ENCODE data around the gene ATP6V0A1.
"Not testable (repeated sequence)": the region's sequence is repeated elsewhere in the genome, so short reads cannot be mapped to it uniquely, and the experiment has no call there.

The ATP6V0A1 gene

DNA sequence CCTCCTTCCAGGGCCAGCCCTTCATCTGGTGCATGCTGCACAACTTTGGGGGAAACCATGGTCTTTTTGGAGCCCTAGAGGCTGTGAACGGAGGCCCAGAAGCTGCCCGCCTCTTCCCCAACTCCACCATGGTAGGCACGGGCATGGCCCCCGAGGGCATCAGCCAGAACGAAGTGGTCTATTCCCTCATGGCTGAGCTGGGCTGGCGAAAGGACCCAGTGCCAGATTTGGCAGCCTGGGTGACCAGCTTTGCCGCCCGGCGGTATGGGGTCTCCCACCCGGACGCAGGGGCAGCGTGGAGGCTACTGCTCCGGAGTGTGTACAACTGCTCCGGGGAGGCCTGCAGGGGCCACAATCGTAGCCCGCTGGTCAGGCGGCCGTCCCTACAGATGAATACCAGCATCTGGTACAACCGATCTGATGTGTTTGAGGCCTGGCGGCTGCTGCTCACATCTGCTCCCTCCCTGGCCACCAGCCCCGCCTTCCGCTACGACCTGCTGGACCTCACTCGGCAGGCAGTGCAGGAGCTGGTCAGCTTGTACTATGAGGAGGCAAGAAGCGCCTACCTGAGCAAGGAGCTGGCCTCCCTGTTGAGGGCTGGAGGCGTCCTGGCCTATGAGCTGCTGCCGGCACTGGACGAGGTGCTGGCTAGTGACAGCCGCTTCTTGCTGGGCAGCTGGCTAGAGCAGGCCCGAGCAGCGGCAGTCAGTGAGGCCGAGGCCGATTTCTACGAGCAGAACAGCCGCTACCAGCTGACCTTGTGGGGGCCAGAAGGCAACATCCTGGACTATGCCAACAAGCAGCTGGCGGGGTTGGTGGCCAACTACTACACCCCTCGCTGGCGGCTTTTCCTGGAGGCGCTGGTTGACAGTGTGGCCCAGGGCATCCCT lies 84.8 kb downstream of the ATP6V0A1 start:
- no peak for DNase-seq

DNA sequence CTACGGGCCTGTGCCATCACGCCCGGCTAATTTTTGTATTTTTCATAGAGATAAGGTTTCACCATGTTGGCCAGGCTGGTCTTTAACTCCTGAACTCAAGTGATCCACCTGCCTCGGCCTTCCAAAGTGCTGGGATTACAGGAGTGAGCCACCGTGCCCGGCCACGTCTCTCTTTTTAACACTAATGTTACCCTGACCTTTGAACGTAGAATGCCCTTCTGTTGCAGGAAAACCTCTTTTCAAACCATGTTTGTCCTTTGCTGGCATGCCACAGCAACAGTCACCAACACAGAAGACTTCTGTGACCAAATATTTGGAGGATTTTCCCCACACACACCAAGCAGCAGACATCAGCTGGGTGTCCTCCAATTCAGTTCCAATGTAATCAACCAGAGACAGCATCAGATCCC lies 86.2 kb downstream of the ATP6V0A1 start:
- no peak for DNase-seq

DNA sequence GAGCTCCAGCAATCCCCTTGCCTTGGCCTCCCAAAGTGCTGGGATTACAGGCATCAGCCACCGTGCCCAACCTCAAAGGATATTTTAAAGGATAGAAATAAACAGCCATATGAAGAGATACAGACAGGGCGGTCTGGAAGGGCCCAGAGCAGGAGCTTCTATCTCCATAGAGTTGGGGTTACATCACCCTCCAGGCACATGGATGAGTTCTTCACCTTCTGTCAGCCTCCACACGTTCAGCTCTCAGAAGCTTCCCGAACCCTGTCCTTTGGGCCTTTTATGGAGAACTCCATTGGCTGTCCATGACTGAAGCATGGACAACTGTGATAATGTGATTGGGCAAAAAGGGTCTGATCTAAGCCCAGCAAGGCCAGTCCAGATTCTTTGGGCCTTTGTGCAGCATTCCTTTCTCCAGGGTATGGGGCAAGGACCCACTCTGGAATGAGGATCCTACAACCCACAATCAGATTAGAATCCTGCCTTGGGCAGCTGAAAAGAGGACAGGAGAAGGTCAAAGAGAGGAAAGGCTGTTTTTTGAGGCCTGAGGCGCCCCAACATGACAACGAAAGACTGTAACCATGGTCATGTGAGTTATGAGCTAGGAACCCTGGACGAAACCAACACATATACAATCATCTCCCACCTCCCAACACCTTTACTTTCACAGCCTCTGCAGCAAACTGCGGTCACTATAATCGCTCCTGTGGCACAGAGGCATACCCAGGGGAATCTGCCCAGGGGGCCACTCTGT lies 87.3 kb downstream of the ATP6V0A1 start:
- DNase-seq = not testable (repeated sequence)

- DNase-seq = no peak
Observed at GRCh38 chr17:42547001-42547461, 88.4 kb downstream of the ATP6V0A1 start.

- DNase-seq = no peak
Observed at GRCh38 chr17:42547698-42548069, 89.0 kb downstream of the ATP6V0A1 start.

- DNase-seq = peak; percentile 80
Observed at GRCh38 chr17:42548070-42548837, 89.6 kb downstream of the ATP6V0A1 start.

GRCh38 chr17:42548993-42549755 lies 90.5 kb downstream of the ATP6V0A1 start:
- no peak for DNase-seq

DNA sequence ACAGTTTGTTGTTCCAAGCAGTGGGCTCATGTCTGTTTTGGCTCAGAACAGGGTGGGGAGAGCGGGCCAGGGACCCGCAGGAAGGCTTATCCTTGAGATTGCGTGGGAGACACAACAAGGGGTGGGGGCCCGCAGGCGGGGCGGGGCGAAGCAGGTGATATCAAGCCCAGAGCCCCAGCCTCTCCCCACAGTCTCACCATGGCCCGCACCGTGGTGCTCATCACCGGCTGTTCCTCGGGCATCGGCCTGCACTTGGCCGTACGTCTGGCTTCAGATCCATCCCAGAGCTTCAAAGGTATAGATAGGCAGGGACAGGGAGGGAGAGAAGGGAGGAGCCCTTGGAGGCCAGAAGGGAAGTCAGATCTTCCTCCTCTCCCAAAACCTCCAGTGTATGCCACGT lies 94.1 kb downstream of the ATP6V0A1 start, which contains the start of gene HSD17B1:
TSS of gene HSD17B1 (plus strand) at position 188 of the 400 bp plus-strand sequence. CDS start at position 199, 11 bp downstream.
- not testable (repeated sequence) for DNase-seq

GRCh38 chr17:42553161-42553818 lies 94.6 kb downstream of the ATP6V0A1 start:
- DNase-seq = no peak

GRCh38 chr17:42553866-42554249 lies 95.2 kb downstream of the ATP6V0A1 start:
- no peak for DNase-seq

- DNase-seq = peak; percentile 84
Observed at GRCh38 chr17:42554250-42555121, 95.8 kb downstream of the ATP6V0A1 start.

GRCh38 chr17:42555122-42555622 lies 96.5 kb downstream of the ATP6V0A1 start:
- DNase-seq = no peak

- DNase-seq = not testable (repeated sequence)
Observed at GRCh38 chr17:42555961-42556617, 97.4 kb downstream of the ATP6V0A1 start.

DNA sequence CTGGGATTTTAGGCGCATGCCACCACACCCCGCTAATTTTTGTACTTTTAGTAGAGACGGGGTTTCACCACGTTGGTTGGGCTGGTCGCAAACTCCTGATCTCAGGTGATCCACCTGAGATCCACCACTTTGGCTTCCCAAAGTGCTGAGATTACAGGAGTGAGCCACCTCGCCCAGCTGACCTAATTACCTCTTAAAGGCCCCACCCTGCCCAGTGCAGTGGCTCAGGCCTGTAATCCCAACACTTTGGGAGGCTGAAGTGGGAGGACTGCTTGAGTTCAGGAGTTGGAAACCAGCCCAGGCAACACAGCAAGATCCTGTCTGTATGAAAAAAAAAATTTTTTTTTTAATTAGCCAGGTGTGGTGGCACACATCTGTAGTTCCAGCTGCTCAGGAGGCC lies 100.4 kb downstream of the ATP6V0A1 start:
- no peak for DNase-seq

GRCh38 chr17:42560246-42560645 lies 101.6 kb downstream of the ATP6V0A1 start:
- no peak for DNase-seq

DNA sequence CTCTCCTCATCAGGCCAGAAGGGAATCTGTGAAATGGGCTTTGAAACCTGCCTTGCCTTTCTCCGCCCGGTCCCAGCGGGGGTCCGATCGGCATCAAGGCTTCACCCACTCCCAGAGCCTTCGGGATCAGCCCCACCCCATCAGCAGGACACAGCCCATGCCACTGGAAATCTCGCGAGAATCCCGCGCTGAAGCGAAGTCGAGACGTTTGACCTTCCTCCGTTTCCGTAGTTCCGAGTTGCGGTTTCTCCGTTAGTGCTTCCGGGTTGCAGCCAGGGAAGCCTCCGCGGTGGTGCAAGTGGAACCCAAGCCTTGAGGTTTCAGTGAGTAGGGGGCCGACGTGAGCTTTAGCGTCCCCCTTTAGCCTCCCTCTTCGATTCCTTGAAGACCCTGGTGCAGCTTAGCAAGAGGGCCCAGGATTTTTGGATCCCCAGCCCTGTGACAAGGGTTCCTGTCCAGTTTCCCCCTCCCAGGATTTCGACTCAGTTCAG lies 103.3 kb downstream of the ATP6V0A1 start, which contains the start of gene COASY:
TSS of gene COASY (plus strand) at position 252 of the 491 bp plus-strand sequence. CDS start 475 bp downstream, outside the sequence.
- peak; percentile 91 for DNase-seq

DNA sequence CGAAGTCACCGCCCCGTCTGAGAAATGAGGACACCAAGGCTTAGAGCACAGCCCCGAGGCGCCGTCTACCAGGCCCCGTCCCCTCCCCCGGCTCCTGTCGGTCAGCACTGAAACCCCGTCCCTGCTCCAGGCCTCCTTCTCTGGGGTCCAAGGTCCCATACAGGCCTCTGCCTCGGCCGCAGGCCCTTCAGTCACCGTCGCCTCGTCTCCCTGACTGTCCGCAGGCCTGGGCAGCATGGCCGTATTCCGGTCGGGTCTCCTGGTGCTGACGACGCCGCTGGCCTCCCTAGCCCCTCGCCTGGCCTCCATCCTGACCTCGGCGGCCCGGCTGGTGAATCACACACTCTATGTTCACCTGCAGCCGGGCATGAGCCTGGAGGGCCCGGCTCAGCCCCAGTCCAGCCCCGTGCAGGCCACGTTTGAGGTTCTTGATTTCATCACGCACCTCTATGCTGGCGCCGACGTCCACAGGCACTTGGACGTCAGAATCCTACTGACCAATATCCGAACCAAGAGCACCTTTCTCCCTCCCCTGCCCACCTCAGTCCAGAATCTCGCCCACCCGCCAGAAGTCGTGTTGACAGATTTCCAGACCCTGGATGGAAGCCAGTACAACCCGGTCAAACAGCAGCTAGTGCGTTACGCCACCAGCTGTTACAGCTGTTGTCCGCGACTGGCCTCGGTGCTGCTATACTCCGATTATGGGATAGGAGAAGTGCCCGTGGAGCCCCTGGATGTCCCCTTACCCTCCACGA lies 103.9 kb downstream of the ATP6V0A1 start:
- DNase-seq = peak; percentile 27

DNA sequence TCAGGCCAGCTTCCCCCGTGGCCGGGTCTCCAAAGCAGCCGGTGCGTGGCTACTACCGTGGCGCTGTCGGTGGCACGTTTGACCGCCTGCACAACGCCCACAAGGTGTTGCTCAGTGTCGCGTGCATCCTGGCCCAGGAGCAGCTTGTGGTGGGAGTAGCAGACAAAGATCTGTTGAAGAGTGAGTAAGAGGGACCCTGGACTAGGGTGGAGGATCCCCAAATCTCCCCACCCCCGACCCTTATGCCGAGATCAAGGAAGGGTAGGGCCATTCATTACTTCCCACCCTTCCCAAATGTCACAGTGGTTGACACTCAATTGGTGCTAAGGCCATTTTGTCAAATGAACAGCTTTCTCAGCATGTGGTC lies 104.4 kb downstream of the ATP6V0A1 start:
- DNase-seq = no peak

DNA sequence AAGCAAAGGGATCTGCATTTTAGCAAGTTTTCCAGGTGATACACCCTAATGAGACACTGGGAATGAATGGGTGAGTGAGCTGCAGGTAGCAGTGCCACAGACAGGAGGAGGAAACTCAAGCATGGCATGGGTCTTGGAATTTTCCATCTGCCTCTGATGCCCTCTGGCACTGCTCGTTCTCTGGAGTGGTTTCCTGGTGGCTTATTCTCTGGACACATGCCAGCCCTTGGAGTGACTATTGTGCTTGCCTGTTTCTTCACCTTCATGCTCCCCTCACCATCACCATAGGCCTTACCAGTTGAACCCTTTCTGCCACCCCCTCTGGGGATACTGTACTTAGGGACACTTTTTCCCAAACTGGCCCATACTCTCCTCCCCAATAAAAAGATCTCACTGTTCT lies 104.9 kb downstream of the ATP6V0A1 start:
- DNase-seq = no peak
